Hindlimb muscle (tissue), 1 donor: Measurements from ENCODE around the gene SSR1. TPM values are rescaled to one million over a fixed set of nuclear protein-coding genes. Genes with fewer than 3 reads are reported as not detected.
A peak's percentile ranks its signal among the peaks of the same experiment; 100 is the strongest.
"Not testable (repeated sequence)": the region's sequence is repeated elsewhere in the genome, so short reads cannot be mapped to it uniquely, and the experiment has no call there.

Experiments
- DNase-seq: peaks from one replicate; pipeline ENCODE4 v3.0.0-alpha.2; 2013
- polyA plus RNA-seq: library from polyadenylated mRNA; unstranded; fragments of 120-200 nt; gene quantifications from one replicate; pipeline ENCODE4 v1.2.1, GENCODE V29; 2013; ENCODE audit not compliant: insufficient read length

SSR1 gene
- polyA plus RNA-seq, result 69.7 TPM

DNA sequence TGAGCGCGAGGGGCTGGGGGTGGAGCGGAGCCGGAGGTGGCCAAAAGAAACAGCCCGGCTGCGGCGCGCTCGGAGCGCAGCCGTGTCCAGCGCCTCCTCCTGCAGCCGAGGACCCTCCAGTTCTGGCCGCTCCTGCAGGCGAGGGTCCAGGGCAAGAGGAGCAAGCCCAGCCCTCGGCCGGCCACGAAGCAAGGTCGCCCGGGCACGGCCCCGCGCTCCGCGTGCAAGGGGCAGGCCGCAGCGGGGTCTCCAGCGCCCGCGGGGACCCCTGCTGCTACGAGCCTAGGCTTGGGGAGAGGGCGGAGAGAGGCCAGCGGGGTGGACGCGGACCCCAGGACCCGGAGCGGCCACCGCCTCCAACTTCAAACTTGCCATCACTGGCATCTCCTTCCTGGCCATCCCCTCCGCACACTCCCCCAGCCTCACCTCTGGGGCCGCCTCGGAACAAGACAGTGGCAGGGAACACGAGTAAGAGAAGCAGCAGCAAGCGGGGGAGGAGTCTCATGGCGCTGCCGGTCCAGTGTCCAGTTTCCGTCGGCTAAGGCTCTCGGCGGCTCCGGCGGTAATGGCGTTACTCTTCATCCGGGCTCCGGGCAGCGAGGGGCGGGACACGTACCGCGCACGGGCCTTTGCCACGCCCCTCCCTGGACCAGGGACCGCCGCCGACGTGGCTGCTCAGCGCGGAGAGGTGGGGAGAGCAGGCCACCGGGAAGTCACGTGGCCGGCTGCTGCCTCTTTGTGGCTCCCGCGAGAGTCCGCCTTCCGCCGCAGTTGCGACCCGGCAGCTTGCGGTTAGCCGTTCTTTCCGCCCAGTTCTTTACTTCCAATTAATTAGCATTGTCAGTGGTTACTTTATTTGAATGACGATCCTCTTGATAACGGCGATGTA is at the start of gene SSR1:
TSS of gene SSR1 (minus strand) at position 584 of the 889 bp plus-strand sequence. CDS start at position 505, 79 bp downstream.
- peak; percentile 99 for DNase-seq

DNA sequence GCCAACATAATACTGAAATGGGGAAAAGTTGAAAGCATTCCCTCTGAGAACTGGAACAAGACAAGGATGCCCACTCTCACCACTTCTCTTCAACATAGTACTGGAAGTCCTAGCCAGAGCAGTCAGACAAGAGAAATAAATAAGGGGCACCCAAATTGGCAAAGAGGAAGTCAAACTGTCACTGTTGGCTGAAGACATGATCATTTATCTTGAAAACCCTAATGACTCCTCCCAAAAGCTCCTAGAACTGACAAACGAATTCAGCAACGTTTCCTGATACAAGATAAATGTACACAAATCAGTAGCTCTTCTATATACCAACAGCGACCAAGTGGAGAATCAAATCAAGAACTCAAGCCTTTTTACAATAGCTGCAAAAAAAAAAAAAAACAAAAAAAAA is 38.9 kb upstream of the SSR1 start:
- not testable (repeated sequence) for DNase-seq

DNA sequence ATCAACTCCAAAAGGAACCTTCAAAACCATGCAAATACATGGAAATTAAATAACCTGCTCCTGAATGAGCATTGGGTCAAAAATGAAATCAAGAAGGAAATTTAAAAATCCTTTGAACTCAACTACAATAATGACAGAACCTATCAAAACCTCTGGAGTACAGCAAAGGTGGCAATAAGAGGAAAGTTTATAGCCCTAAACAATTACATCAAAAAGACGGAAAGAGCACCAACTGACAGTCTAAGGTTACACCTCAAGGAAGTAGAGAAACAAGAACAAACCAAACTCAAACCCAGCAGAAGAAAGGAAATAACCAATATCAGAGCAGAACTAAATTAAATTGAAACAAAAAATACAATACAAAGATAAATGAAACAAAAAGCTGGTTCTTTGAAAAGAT is 37.6 kb upstream of the SSR1 start:
- not testable (repeated sequence) for DNase-seq

DNA sequence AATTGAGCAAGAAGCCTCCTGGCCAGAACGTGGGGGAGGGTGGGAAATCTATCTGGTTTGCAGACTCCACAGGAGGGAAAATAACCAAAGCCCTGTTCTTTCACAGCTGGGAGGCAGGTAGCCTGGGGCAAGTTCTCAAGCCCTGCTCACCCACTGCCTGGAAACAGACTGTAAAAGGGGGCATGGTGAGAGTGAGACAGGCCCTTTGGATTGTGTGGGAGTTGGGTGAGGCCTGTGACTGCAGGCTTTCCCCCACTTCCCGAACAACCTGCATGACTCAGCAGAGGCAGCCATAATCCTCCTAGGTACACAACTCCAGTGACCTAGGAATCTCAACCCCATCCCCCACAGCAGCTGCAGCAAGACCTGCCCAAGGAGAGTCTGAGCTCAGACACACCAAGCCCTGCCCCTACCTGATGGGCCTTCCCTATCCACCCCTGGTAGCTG is 34.6 kb upstream of the SSR1 start:
- not testable (repeated sequence) for DNase-seq

DNA sequence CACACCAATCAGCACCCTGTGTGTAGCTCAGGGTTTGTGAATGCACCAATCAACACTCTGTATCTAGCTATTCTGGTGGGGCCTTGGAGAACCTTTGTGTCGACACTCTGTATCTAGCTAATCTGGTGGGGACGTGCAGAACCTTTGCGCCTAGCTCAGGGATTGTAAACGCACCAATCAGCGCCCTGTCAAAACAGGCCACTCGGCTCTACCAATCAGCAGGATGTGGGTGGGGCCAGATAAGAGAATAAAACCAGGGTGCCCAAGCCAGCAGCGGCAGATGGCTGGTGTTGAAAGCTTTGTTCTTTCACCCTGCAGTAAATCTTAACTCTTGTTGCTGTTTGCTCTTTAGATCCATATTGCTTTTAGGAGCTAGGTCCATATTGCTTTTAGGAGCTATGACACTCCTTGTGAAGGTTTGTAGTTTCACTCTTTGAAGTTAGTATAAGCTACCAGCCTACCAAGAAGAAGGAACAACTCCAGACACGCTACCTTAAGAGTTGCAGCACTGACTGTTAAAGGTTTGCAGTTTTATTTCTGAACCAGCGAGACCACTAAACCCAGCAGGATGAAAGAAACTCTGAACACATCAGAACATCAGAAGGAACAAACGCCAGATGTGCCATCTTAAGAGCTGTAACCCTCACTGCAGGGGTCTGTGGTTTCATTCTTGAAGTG is 31.9 kb upstream of the SSR1 start:
- DNase-seq, result not testable (repeated sequence)

DNA sequence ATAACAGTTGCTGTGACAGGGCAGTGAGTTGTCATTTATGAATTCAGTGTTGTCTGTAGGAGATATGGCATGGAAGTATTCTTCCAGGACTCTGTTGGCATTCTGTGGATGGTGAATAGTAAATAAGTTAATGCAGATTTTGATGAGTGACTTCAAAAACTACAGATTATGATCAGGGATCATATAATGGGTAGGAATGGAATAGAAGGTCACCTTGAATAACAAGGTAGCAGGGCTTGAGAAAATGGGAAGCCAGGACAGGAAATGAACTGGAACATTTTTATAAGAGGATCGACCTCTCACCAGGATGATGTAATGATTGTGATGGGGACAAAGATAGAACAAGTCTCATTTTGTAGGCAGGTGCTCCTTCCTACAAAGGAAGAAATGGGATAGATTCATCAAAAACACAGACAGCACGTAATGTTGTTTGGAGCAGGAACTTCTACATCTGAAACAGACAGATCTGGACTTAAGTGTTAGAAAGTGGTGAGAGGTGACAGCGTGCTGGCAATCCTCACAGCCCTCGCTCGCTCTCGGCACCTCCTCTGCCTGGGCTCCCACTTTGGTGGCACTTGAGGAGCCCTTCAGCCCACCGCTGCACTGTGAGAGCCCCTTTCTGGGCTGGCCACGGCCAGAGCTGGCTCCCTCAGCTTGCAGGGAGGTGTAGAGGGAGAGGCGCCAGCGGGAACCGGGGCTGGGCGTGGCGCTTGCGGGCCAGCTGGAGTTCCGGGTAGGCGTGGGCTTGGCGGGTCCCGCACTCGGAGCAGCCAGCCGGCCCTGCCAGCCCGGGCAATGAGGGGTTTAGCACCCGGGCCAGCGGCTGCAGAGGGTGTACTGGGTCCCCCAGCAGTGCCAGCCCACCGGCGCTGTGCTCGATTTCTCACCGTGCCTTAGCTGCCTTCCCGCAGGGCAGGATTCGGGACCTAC is 30.8 kb upstream of the SSR1 start:
- DNase-seq, result no peak

DNA sequence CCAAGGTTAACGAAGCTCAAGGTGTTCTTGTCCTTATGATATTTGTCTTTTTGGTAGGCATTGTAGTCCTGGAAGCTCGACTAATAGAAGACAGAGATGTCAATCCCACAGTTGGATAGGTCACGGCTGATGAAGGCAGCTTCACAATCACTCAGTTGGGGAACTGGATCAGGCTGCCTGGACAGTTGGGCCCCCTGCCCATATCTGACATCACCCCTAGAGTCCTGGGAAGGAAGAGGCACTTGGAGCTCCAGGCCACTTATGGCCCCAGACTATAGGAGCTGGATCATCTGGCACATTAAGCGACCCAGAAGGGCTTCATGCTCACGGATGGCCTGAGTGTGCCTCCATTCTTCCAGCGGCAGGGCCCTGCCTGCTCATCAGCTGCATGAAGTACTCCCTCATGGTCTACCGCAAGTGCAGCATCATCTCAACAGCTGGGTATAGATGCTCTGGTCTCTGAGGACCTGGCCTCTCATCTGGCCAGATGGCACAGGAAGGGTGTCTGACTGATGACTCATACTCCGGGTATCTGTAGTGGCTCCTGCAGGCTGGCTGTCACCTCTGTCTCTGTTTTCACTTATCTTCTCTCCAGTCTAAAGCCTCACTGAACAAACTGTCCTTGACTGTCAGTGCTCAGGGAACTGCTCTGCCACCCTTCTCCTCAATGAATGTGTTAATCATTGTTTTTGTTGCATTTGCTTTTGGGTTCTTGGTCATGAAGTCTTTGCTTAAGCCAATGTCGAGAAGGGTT is 29.2 kb upstream of the SSR1 start:
- no peak for DNase-seq

DNA sequence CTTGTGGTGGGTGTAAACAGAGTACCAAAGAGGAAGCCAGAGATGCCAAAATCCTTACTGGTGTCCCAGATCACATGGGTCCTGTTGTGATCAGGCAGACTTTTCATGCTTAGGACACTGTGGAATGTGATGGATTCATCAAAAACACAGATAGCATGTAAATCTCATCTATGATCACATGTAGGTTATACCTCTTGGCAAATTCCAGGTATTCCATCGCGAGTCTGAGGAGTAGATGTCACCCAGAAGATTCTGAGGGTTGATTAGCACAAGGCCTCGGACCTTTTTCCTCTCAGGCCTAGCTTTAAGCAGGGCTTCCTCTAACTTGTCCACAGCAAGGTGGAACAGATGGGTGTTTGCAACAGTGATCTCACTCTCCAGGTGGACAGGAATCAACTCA is 28.3 kb upstream of the SSR1 start:
- DNase-seq, result no peak

DNA sequence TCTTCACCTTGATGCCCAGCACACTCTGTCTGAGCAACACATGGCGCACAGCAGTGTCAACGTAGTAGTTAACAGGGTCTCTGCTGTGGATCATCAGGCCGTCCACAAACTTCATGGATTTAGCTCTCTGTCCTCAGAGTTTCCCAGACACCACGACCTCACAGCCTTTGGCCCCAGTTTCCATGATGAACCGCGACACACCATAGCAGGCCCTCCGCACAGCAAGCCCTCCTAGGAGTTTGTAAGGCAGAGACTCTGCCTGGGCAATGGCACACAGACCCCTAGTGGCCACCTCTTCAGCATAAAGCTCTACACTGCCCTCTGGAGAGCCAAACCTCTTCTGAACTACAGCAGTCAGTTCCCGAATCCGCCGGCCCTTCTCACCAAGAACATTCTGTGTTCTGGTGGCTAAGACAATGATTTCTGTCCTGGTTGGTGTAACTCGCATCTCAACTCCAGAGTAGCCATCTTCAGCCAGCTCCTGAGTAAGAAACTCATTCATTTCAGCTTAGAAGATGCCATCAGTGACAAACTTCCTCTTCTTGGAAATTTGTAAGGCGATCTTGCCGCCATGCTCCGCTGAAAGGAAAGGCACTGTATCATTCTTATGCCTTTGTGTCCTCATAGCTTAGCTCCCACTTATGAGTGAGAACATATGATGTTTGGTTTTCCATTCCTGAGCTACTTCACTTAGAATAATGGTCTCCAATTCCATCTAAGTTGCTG is 26.2 kb upstream of the SSR1 start:
- not testable (repeated sequence) for DNase-seq

DNA sequence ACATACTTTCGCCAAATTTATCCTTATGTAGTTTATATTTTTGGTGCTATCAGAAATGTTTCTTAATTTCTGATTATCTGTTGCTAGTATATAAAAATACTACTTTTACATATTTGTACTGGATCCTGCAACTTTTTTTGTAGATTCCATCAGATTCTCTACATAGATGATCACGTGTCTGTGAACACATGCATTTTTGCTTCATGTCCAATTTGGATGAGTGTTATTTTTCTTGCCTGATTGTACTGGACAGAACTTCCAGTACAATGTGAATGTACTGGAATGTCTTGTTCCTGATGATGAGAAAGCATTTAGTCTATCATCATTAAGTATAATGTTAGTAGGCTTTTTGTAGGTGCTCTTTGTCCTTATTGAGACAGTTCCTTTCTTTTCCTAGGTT is 25.0 kb upstream of the SSR1 start:
- no peak for DNase-seq

DNA sequence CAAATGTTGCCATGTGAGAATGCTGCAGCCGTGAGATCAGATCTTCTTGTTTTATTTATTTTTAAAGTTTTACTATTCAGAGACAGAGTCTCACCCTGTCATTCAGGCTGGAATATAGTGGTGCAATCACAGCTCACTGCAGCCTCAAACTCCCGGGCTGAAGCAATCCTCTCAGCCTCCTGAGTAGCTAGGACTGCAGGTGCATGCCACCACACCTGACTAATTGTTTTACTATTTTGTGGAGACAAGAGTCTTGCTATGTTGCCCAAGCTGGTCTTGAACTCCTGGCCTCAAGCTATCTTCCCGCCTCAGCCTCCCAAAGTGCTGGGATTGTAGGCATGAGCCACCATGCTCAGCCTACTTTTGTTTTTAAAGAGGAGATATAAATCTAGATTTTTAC is 22.5 kb upstream of the SSR1 start:
- DNase-seq, result no peak

DNA sequence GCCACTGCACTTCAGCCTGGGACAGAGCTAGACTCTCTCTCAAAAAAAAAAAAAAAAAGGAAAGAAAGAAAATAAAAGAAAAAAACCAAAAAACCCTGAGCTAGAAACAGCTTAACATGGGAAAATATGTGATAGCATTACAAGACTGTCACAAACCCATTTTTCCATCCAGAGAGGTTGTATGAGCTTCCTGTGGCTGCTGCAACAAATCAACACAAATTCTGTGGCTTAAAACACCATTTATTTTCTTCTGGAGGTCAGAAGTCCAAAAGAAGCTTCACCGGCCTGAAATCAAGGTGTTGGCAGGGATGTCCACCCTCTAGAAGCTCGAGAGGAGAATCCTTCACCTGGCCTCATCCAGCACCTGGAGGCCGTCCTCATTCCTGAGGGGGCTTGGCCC is 21.7 kb upstream of the SSR1 start:
- DNase-seq, result no peak

DNA sequence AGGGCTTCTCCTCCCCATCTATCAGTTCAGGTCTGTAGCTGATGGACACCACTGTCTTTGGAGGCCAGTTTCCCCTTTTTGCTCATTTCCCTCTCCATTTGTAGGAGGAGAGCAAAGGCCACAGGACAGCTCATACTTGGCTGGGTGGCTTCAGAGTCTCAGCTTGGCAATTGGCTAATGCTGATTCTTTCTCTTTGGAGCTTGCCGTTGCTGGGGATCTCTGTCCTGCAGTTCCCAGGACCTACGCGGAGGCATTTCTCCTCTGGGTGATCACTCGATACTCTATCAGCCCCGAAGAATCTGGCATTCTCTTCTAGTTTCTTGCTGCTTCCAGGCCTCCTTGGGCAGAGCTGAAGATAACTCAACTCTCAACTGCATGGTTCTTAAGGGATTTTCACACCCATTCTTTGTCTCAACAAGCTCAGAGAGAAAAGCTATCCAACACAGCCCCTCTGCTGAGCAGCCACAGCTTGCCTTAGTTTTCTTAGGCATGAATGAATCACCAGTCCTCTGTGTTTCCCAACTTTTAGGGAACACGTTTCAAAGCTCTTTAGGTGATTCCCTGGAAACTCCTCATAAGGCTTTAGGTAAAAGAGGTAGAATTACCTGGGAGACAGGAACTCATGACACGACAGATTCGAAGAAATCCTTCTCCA is 19.2 kb upstream of the SSR1 start:
- no peak for DNase-seq

DNA sequence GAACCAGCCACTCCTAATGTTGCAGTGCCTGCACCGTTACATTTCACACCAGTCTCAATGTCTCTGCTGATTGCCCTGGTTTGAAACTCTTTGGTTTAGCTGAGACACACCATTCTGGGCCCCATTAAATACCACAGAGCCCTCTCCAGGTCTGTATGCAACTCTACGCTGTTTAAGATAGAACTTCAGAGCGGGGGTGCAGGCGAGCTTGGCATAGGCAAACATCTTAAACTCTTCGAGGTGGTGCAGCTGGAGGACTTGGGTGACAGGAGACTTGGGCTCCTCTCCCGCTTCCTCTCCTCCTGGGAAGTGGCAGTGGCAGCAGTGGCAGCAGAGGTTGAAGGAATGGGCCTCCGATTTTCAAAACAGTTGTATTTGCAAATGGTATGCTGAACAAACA is 18.5 kb upstream of the SSR1 start:
- DNase-seq, result no peak

DNA sequence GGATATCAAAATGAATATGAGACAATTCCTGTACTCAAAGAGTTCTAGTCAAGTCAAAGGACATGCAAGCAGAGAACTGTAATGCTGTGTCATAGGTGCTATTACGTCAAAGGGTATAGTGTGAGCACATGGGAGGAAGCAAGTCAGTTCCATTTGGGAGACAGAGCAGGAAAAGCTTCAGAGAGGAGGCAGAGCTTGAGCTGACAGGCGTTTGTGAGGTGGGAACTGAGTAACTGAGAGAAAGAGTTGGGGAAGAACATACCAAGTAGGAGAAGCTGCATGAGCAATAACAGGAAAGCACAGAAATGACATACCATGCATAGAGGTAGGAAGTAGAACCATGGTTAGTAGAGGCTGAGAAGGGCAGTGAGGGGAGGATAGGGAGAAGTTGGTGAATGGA is 15.2 kb upstream of the SSR1 start:
- DNase-seq, result no peak

DNA sequence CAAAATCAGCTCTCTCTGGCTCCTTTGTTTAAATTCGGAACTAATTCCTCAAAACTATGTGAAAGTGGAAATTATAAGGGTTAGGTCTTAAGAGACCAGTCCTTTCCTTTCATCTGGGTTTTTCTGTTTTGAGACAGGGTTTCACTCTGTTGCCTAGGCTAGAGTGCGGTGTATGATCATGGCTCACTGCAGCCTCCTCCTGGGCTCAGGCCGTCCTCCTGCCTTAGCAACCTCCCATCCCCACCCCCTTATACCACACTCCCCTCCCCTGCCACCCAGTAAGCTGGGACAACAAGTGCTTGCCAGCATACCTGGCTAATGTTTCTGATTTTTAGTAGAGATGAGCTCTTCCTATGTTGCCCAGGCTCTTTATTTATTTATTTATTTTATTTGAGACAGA is 12.8 kb upstream of the SSR1 start:
- no peak for DNase-seq

DNA sequence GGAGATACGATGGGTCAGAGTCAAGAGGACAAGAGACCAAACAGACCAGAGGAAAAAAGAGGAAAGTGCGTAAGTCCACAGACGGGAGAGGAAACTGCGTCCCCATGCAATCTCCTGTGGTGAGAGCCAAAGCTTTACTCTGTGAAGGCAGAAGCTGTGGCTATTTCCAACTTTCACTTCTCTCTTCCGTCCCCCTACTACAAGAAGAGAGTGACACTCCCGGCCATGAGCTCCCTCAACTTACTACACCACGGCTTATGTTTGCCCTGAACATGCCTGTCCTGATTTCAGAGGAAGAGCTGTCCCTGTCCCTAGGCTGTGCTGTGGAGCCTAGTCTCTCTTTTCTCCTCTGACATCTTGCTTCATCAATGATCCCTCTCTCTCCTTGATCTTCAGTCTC is 11.5 kb upstream of the SSR1 start:
- no peak for DNase-seq

DNA sequence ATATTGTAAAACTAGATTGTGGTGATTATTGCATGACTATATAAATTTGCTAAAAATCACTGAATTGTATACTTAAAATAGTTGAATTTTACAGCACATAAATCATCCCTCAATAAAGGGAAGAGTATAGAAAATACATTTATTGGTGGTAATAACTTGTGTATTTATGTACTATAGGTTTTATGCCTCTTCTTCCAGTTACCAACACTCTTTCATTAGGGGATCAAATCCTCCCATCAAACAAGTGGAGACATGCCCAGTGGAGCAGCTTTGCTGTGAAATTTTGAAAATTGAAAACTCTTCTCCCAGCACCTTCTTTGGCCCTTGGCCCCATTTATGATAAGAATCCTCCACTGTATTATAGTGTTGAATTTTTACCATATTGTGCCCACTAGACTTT is 10.1 kb upstream of the SSR1 start:
- DNase-seq, result no peak

DNA sequence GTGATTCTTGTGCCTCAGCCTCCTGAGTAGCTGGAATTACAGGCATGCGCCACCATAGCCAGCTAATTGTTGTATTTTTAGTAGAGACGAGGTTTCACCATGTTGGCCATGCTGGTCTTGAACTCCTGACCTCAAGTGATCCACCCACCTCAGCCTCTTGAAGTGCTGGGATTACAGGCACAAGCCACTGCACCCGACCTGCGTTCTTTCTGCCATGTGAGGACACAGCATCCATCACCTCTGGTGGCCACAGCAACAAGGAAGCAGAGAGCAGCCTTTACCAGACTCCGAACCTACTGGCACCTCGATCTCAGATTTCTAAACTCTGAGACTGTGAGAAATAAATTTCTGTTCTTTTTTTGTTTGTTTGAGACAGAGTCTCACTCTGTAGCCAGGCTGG is 8.9 kb upstream of the SSR1 start:
- DNase-seq, result not testable (repeated sequence)

DNA sequence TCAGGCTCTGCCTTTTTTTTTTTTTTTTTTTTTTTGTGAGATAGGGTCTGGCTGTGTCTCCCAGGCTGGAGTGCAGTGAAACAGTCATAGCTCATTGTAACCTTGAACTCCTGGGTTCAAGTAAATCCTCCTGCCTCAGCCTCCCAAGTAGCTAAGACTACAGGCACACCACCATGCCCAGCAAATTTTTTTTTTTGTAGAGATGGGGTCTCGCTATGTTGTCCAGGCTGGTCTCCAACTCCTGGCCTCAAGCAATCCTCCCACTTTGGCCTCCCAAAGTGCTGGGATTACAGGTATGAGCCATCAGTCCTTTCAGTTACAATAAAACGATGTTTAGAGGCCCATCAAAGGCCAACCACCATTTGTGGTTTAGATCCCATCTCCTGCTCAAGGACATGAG is 6.4 kb upstream of the SSR1 start:
- not testable (repeated sequence) for DNase-seq

DNA sequence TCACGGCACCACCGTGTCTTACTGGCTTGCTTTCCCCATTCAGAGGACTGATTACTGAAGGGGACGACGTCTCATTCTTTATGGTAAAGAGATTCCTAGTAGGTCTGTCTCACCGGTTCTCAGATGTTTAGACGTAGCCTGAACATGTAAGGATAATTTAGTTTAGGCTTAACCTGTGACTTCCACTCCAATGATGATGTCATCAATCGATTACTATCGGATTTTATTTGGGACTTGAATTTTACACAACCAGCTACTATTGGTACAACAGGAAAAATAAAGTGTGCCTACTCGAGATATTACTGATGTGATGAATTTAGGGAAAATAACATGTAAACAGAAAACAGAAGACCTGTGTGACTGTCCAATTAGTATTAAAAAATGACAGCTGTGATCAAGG is 4.5 kb upstream of the SSR1 start:
- no peak for DNase-seq
